Keratinocyte (primary cell): ENCODE measurements around the gene APOBEC3C. TPM values are rescaled to one million over a fixed set of nuclear protein-coding genes. Genes with fewer than 3 reads are reported as not detected.

ENCODE experiments used
- DNase-seq: peaks from one replicate; pipeline ENCODE4 v3.0.0-alpha.2; 2011; ENCODE audit warnings: low read depth, missing footprints, low spot score
- FAIRE-seq: peaks from 2 replicates; lab custom pipeline; 2011; peaks lifted over from hg19 to GRCh38; lab: Jason Lieb, UNC
- H2AFZ ChIP-seq: 2 replicates; pipeline ENCODE4 v1.6.0; 2012; ENCODE audit warnings: low read length, control low read depth, inconsistent platforms; ENCODE audit not compliant: control insufficient read depth
- H3K27ac ChIP-seq: 2 replicates; pipeline ENCODE4 v1.5.1; 2011; ENCODE audit warnings: low read length; ENCODE audit not compliant: control insufficient read depth, insufficient read depth
- H3K27me3 ChIP-seq: 3 replicates; pipeline ENCODE4 v1.6.0; 2011; ENCODE audit warnings: low read length; ENCODE audit not compliant: control insufficient read depth, insufficient read depth; ENCODE audit errors: extremely low read depth
- H3K36me3 ChIP-seq, 2 experiments: 2 replicates in 1 of 2; 3 replicates in 1 of 2; pipeline ENCODE4 v1.5.1; 2011; ENCODE audit warnings: low read length in 2 of 2, mild to moderate bottlenecking in 1 of 2; ENCODE audit not compliant: control insufficient read depth in 2 of 2, insufficient read depth in 2 of 2; ENCODE audit errors: extremely low read depth in 1 of 2
- H3K4me1 ChIP-seq: 3 replicates; pipeline ENCODE4 v1.5.1; 2011; ENCODE audit warnings: low read length; ENCODE audit not compliant: control insufficient read depth, insufficient read depth; ENCODE audit errors: extremely low read depth
- H3K4me2 ChIP-seq: 3 replicates; pipeline ENCODE4 v1.6.0; 2011; ENCODE audit warnings: low read depth, low read length; ENCODE audit not compliant: control insufficient read depth, insufficient read depth; ENCODE audit errors: extremely low read depth
- H3K4me3 ChIP-seq, 3 experiments: fragments of 200-600 bp in 1 of 3; sonication (generic) in 1 of 3; 2 replicates in 2 of 3; 3 replicates in 1 of 3; pipeline ENCODE4 v1.5.1; 2011 to 2016; ENCODE audit warnings: low read length in 3 of 3, mild to moderate bottlenecking in 3 of 3, control low read depth in 2 of 3, inconsistent platforms in 1 of 3, low read depth in 1 of 3, mixed read lengths in 1 of 3, mixed run types in 1 of 3, moderate library complexity in 1 of 3; ENCODE audit not compliant: control insufficient read depth in 2 of 3, insufficient read depth in 2 of 3; ENCODE audit errors: extremely low read depth in 1 of 3
- H3K79me2 ChIP-seq: 2 replicates; pipeline ENCODE4 v1.6.0; 2012; ENCODE audit warnings: low read length; ENCODE audit not compliant: control insufficient read depth, insufficient read depth
- H3K9ac ChIP-seq: 3 replicates; pipeline ENCODE4 v1.6.0; 2011; ENCODE audit warnings: low read length; ENCODE audit not compliant: control insufficient read depth, insufficient read depth; ENCODE audit errors: extremely low read depth
- H3K9me1 ChIP-seq: 3 replicates; pipeline ENCODE4 v1.6.0; 2011; ENCODE audit warnings: low read length; ENCODE audit not compliant: control insufficient read depth, insufficient read depth; ENCODE audit errors: extremely low read depth
- H3K9me3 ChIP-seq: 2 replicates; pipeline ENCODE4 v1.5.1; 2012; ENCODE audit warnings: low read depth, low read length; ENCODE audit not compliant: control insufficient read depth
- H4K20me1 ChIP-seq: 3 replicates; pipeline ENCODE4 v1.6.0; 2011; ENCODE audit warnings: low read length; ENCODE audit not compliant: control insufficient read depth, insufficient read depth; ENCODE audit errors: extremely low read depth
- CTCF ChIP-seq, 3 experiments: IDR thresholded peaks in 1 of 3; conservative IDR thresholded peaks in 1 of 3; optimal IDR thresholded peaks in 1 of 3; 2 replicates in 2 of 3; 3 replicates in 1 of 3; pipeline versions ENCODE3 to v1.5.1; 2011; ENCODE audit warnings: low read length in 3 of 3, mild to moderate bottlenecking in 3 of 3, moderate library complexity in 2 of 3, control low read depth in 1 of 3, inconsistent platforms in 1 of 3; ENCODE audit not compliant: insufficient read depth in 2 of 3; ENCODE audit errors: extremely low read depth in 1 of 3
- EZH2 ChIP-seq: IDR thresholded peaks from one replicate; pipeline ENCODE4 v1.6.1; 2012; ENCODE audit warnings: inconsistent platforms, mild to moderate bottlenecking, low read length, moderate library complexity
- dilution Hi-C: fragments of 300-500 bp; cut with MboI; formaldehyde crosslinking; loops from one replicate; pipeline ENCODE4 v1.7.0; 2020; ENCODE audit warnings: low sequenced_read_pairs; ENCODE audit not compliant: extremely low pct_ligation_motif_present
- polyA plus RNA-seq, 5 experiments: library from polyadenylated mRNA; depleted of rRNA in 3 of 5; stranded (reverse) in 3 of 5; stranded (forward) in 1 of 5; unstranded in 1 of 5; fragments of >200 nt; gene quantifications; 1 replicate in 1 of 5; 2 replicates in 3 of 5; 3 replicates in 1 of 5; pipeline versions ENCODE4 v1.2.1 to v1.2.3, GENCODE V29; 2011 to 2012; ENCODE audit warnings: missing spikeins in 2 of 5, low read depth in 1 of 5, low replicate concordance in 1 of 5

APOBEC3C gene
- polyA plus RNA-seq, 1 donor (not counting 4 experiments of a cell fraction or from before 2014, with no cell fraction given) = 34.7 TPM

GRCh38 chr22:38973289-38974169, 40.5 kb upstream of the APOBEC3C start:
- H3K9me3 ChIP-seq = no peaks in the 10 kb centered on the region
- DNase-seq = no peak
- H4K20me1 ChIP-seq = no peaks in the 10 kb centered on the region
- H3K79me2 ChIP-seq = no peaks in the 10 kb centered on the region
- no peaks in the 10 kb centered on the region for H3K4me1 ChIP-seq
- H3K36me3 ChIP-seq = no peaks in the 10 kb centered on the region
- H2AFZ ChIP-seq = no peak overlapping the region
- H3K4me2 ChIP-seq = no peak overlapping the region
- TF ChIP-seq EZH2 = no peak
- TF ChIP-seq CTCF (optimal IDR thresholded peaks at IDR 0.05 in 1 of 3, IDR thresholded peaks at IDR 0.05 in 1 of 3, conservative IDR thresholded peaks at IDR 0.05 in 1 of 3; ENCODE audit: extremely low read depth in 1 of 3, insufficient read depth in 2 of 3, low read length in 3 of 3) = peak; percentile 73 to 96 (median 89)
- no peak overlapping the region for H3K27ac ChIP-seq
- H3K9ac ChIP-seq = no peak overlapping the region
- H3K9me1 ChIP-seq = no peaks in the 10 kb centered on the region
- H3K27me3 ChIP-seq = no peaks in the 10 kb centered on the region
- dilution Hi-C loops = no loop called here
- H3K4me3 ChIP-seq = no peak overlapping the region
- peak; percentile 78 for FAIRE-seq

- dilution Hi-C loops = no loop called here
- DNase-seq = no peak
- Histone ChIP-seq H3K27ac (no peak overlapping the region), H3K9ac (no peak overlapping the region), H3K4me2 (no peak overlapping the region), H4K20me1 (no peaks in the 10 kb centered on the region), H3K9me3 (no peaks in the 10 kb centered on the region), H3K36me3 (no peaks in the 10 kb centered on the region), H3K79me2 (no peaks in the 10 kb centered on the region), H3K27me3 (no peaks in the 10 kb centered on the region), H3K9me1 (no peaks in the 10 kb centered on the region), H3K4me3 (no peak overlapping the region), H3K4me1 (no peaks in the 10 kb centered on the region), H2AFZ (no peak overlapping the region)
- TF ChIP-seq EZH2 (no peak), CTCF (optimal IDR thresholded peaks at IDR 0.05 in 1 of 3, IDR thresholded peaks at IDR 0.05 in 1 of 3, conservative IDR thresholded peaks at IDR 0.05 in 1 of 3; ENCODE audit: extremely low read depth in 1 of 3, insufficient read depth in 2 of 3, low read length in 3 of 3) (no peak)
- no peak for FAIRE-seq
Measured at GRCh38 chr22:38974170-38974825, 39.8 kb upstream of the APOBEC3C start.
